Panc1 (cell line): Measurements from ENCODE around the gene SLC16A8. TPM values are rescaled to one million over a fixed set of nuclear protein-coding genes. Genes with fewer than 3 reads are reported as not detected.

Source experiments
- ATAC-seq: fragments of 200-7000 bp; cut with Tn5 transposase; 2 replicates; pipeline ENCODE4 v1.9.1; 2020; ENCODE audit warnings: mild to moderate bottlenecking, moderate library complexity
- BruUV-seq: library from RNA; stranded (reverse); fragments of 400-500 nt; replicated peaks from 2 replicates; lab custom pipeline; 2021; lab: Mats Ljungman, UMichigan
- CTCF ChIA-PET: fragments of 300-600 bp; sonication (Branson Sonifier 250); formaldehyde crosslinking; loops from one replicate; lab custom pipeline; 2022; ENCODE audit warnings: antibody characterized with exemption; lab: Charles Lee
- POLR2A ChIA-PET: fragments of 300-600 bp; sonication (Branson Sonifier 250); formaldehyde crosslinking; loops from one replicate; lab custom pipeline; 2022; ENCODE audit warnings: antibody characterized with exemption; lab: Charles Lee
- DNase-seq: peaks from one replicate; pipeline ENCODE4 v3.0.0-alpha.2; 2010; ENCODE audit warnings: low read depth, low spot score
- H3K27ac ChIP-seq: 2 replicates; pipeline ENCODE4 v1.5.1; 2011; ENCODE audit warnings: mild to moderate bottlenecking, low read length, inconsistent platforms
- H3K27me3 ChIP-seq: fragments of 200-500 bp; sonication (Bioruptor generic); 2 replicates; pipeline ENCODE4 v1.6.0; 2014; ENCODE audit warnings: low read length, inconsistent platforms; ENCODE audit not compliant: control insufficient read depth, insufficient read depth
- H3K36me3 ChIP-seq: fragments of 200-500 bp; sonication (Bioruptor generic); 2 replicates; pipeline ENCODE4 v1.5.1; 2014; ENCODE audit warnings: inconsistent platforms, mild to moderate bottlenecking, low read length, moderate library complexity; ENCODE audit not compliant: control insufficient read depth, insufficient read depth
- H3K4me1 ChIP-seq: 2 replicates; pipeline ENCODE4 v1.5.1; 2011; ENCODE audit warnings: inconsistent platforms, mild to moderate bottlenecking, low read length, moderate library complexity; ENCODE audit not compliant: control insufficient read depth, insufficient read depth
- H3K4me3 ChIP-seq, 2 experiments: 2 replicates each; pipeline ENCODE4 v1.5.1; 2011 to 2012; ENCODE audit warnings: low read depth in 2 of 2, low read length in 2 of 2, mild to moderate bottlenecking in 2 of 2, inconsistent platforms in 1 of 2, moderate library complexity in 1 of 2
- H3K9me3 ChIP-seq: fragments of 200-500 bp; sonication (Bioruptor generic); 2 replicates; pipeline ENCODE4 v1.5.1; 2014; ENCODE audit warnings: low read depth, mild to moderate bottlenecking, inconsistent platforms, low read length, moderate library complexity; ENCODE audit not compliant: control insufficient read depth, insufficient read depth
- CTCF ChIP-seq: fragments of 450-650 bp; IDR thresholded peaks from 2 replicates; pipeline ENCODE4 v1.5.1; 2017; ENCODE audit warnings: mild to moderate bottlenecking
- POLR2AphosphoS5 ChIP-seq: IDR thresholded peaks from 2 replicates; pipeline ENCODE4 v1.6.1; 2012; ENCODE audit warnings: mild to moderate bottlenecking, low read depth, low read length, moderate library complexity
- SIN3A ChIP-seq: IDR thresholded peaks from 2 replicates; pipeline ENCODE4 v1.6.1; 2012; ENCODE audit warnings: low read depth, mild to moderate bottlenecking, low read length, moderate library complexity, borderline replicate concordance; ENCODE audit not compliant: insufficient read depth
- TCF7L2 ChIP-seq: IDR thresholded peaks from 2 replicates; pipeline ENCODE4 v1.6.1; 2011; ENCODE audit warnings: mild to moderate bottlenecking, low read depth, low read length, inconsistent platforms
- in situ Hi-C: cut with HindIII; loops from 2 replicates; pipeline ENCODE4 v1.10.0; 2016; ENCODE audit warnings: low sequenced_read_pairs, low pct_unique_long_range_greater_than_20kb
- intact Hi-C: fragments of 100-400 bp; cut with micrococcal nuclease; formaldehyde crosslinking; loops from one replicate; pipeline ENCODE4 v1.10.0; 2022; ENCODE audit not compliant: unreplicated experiment
- total RNA-seq: library from RNA; stranded (reverse); gene quantifications from one replicate; pipeline ENCODE4 v1.2.1, GENCODE V29; 2021; ENCODE audit not compliant: unreplicated experiment
- TF ChIP-seq, protein P1 (sequence below), 2 experiments: IDR thresholded peaks; 2 replicates each; pipeline ENCODE4 v1.6.1; 2011 to 2012; ENCODE audit warnings: low read depth in 2 of 2, control low read depth in 1 of 2, low read length in 1 of 2, mild to moderate bottlenecking in 1 of 2, moderate library complexity in 1 of 2; ENCODE audit not compliant: insufficient read depth in 1 of 2

The SLC16A8 gene
- total RNA-seq, 1 experiment from 2014 or later: not detected

- POLR2A ChIA-PET: no interaction called here
- DNase-seq (no peak), ATAC-seq (no peak)
- Histone ChIP-seq H3K36me3 (no peaks in the 10 kb centered on the region), H3K4me1 (no peaks in the 10 kb centered on the region; the same call in 1 of the 2 replicates), H3K27me3 (no peaks in the 10 kb centered on the region), H3K4me3 (no peak overlapping the region), H3K27ac (no peak overlapping the region), H3K9me3 (no peaks in the 10 kb centered on the region)
- TF ChIP-seq, protein P1, sequence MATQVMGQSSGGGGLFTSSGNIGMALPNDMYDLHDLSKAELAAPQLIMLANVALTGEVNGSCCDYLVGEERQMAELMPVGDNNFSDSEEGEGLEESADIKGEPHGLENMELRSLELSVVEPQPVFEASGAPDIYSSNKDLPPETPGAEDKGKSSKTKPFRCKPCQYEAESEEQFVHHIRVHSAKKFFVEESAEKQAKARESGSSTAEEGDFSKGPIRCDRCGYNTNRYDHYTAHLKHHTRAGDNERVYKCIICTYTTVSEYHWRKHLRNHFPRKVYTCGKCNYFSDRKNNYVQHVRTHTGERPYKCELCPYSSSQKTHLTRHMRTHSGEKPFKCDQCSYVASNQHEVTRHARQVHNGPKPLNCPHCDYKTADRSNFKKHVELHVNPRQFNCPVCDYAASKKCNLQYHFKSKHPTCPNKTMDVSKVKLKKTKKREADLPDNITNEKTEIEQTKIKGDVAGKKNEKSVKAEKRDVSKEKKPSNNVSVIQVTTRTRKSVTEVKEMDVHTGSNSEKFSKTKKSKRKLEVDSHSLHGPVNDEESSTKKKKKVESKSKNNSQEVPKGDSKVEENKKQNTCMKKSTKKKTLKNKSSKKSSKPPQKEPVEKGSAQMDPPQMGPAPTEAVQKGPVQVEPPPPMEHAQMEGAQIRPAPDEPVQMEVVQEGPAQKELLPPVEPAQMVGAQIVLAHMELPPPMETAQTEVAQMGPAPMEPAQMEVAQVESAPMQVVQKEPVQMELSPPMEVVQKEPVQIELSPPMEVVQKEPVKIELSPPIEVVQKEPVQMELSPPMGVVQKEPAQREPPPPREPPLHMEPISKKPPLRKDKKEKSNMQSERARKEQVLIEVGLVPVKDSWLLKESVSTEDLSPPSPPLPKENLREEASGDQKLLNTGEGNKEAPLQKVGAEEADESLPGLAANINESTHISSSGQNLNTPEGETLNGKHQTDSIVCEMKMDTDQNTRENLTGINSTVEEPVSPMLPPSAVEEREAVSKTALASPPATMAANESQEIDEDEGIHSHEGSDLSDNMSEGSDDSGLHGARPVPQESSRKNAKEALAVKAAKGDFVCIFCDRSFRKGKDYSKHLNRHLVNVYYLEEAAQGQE (IDR thresholded peaks at IDR 0.05; ENCODE audit: insufficient read depth in 1 of 2, low read depth in 2 of 2, low read length in 1 of 2): no peak
- TF ChIP-seq TCF7L2 (no peak), POLR2AphosphoS5 (no peak), CTCF (no peak), SIN3A (no peak)
- BruUV-seq: no TSS peak
- intact Hi-C loops (no loop called here), in situ Hi-C loops (no loop called here)
- CTCF ChIA-PET: interaction anchor here (0.6 kb wide), 1 partner anchor 962 kb away, joined by 3 read pairs; no protein-coding TSS in a partner anchor
Measured at GRCh38 chr22:38042488-38042790, 41.5 kb downstream of the SLC16A8 start.

DNA sequence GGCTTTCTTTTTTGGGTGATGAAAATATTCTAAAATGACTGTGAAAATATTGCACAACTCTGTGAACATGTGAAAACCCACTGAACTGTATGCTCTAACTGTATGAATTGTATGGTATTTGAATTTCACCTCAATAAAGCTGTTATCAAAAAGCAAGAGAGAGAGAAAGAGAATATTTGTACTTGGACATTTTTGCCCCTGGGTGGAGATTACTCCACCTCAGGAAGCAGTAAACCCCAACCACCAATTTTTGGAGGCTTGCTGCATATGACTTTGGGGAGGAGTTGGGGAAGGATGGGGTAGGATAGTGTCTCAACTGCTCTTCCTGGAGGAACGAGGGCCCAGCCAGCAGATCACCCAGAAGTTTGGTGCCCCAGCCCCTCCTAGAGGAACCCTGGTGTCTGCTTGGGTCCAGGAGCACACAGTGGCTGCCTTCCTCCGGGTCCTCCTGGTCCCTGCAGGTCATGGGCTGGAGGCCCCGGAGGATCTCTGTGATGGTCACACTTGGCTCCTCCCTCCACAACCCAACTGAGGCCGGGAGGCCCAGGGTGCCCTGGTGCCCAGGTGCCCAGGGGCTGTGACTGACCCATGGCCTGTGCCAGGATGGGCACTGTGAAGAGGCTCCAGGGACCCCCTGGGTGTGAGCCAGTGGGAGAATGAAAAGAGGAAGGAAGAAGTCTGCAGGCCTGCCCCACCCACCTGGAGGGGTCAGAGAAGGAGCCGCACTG, 42.1 kb downstream of the SLC16A8 start:
- in situ Hi-C loops (no loop called here), intact Hi-C loops (no loop called here)
- POLR2A ChIA-PET: no interaction called here
- Histone ChIP-seq H3K4me1 (no peaks in the 10 kb centered on the region; the same call in 1 of the 2 replicates), H3K36me3 (no peaks in the 10 kb centered on the region), H3K27ac (no peak overlapping the region), H3K4me3 (no peak overlapping the region), H3K9me3 (no peaks in the 10 kb centered on the region), H3K27me3 (no peaks in the 10 kb centered on the region)
- no peak for DNase-seq
- no peak for TF ChIP-seq CTCF
- TF ChIP-seq TCF7L2: no peak
- no peak for TF ChIP-seq SIN3A
- no peak for ATAC-seq
- no TSS peak for BruUV-seq
- CTCF ChIA-PET: no interaction called here
